ENCODE results near the gene C18orf63.

- no peak for TF ChIP-seq YY1 (IDR thresholded peaks at IDR 0.05)
- no peak for TF ChIP-seq FOXA2 (IDR thresholded peaks at IDR 0.05)
- TF ChIP-seq, protein P1, sequence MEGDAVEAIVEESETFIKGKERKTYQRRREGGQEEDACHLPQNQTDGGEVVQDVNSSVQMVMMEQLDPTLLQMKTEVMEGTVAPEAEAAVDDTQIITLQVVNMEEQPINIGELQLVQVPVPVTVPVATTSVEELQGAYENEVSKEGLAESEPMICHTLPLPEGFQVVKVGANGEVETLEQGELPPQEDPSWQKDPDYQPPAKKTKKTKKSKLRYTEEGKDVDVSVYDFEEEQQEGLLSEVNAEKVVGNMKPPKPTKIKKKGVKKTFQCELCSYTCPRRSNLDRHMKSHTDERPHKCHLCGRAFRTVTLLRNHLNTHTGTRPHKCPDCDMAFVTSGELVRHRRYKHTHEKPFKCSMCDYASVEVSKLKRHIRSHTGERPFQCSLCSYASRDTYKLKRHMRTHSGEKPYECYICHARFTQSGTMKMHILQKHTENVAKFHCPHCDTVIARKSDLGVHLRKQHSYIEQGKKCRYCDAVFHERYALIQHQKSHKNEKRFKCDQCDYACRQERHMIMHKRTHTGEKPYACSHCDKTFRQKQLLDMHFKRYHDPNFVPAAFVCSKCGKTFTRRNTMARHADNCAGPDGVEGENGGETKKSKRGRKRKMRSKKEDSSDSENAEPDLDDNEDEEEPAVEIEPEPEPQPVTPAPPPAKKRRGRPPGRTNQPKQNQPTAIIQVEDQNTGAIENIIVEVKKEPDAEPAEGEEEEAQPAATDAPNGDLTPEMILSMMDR (IDR thresholded peaks at IDR 0.05; ENCODE audit: low read depth, low read length, missing input control) = no peak
- no peak for TF ChIP-seq EGR1 (IDR thresholded peaks at IDR 0.05; ENCODE audit: low read depth in 2 of 2)
- no peak for TF ChIP-seq MAX (IDR thresholded peaks at IDR 0.05)
- TF ChIP-seq, protein P2, sequence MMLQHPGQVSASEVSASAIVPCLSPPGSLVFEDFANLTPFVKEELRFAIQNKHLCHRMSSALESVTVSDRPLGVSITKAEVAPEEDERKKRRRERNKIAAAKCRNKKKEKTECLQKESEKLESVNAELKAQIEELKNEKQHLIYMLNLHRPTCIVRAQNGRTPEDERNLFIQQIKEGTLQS (IDR thresholded peaks at IDR 0.05) = no peak
- TF ChIP-seq REST (IDR thresholded peaks at IDR 0.05) = no peak
- TF ChIP-seq, protein P3, sequence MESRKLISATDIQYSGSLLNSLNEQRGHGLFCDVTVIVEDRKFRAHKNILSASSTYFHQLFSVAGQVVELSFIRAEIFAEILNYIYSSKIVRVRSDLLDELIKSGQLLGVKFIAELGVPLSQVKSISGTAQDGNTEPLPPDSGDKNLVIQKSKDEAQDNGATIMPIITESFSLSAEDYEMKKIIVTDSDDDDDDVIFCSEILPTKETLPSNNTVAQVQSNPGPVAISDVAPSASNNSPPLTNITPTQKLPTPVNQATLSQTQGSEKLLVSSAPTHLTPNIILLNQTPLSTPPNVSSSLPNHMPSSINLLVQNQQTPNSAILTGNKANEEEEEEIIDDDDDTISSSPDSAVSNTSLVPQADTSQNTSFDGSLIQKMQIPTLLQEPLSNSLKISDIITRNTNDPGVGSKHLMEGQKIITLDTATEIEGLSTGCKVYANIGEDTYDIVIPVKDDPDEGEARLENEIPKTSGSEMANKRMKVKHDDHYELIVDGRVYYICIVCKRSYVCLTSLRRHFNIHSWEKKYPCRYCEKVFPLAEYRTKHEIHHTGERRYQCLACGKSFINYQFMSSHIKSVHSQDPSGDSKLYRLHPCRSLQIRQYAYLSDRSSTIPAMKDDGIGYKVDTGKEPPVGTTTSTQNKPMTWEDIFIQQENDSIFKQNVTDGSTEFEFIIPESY (IDR thresholded peaks at IDR 0.05) = no peak
Observed at GRCh38 chr18:74378179-74378682, 62.6 kb downstream of the C18orf63 start.

Data from liver (tissue), 3 donors.